Activated T-cell treated with anti-CD3 and anti-CD28 coated beads, Interleukin-2, amount 50 U/mL, for 48 hours (primary cell): ENCODE results near the gene EFCAB10.
A peak's percentile ranks its signal among the peaks of the same experiment; 100 is the strongest.

Experiments
- DNase-seq, 2 experiments: peaks; one replicate each; pipeline ENCODE4 v3.0.0-alpha.2; 2020

EFCAB10 gene

GRCh38 chr7:105596866-105597265, 15.6 kb upstream of the EFCAB10 start:
- no peak for DNase-seq

GRCh38 chr7:105594034-105594433, 12.7 kb upstream of the EFCAB10 start:
- no peak for DNase-seq

GRCh38 chr7:105591522-105591921, 10.2 kb upstream of the EFCAB10 start:
- DNase-seq, result no peak

GRCh38 chr7:105590793-105591192, 9.5 kb upstream of the EFCAB10 start:
- no peak for DNase-seq

- DNase-seq, result peak; percentile 56 to 68
Measured at GRCh38 chr7:105589356-105590077, 8.2 kb upstream of the EFCAB10 start.

- DNase-seq, result peak in 1 of 2 experiments; percentile 30
Measured at GRCh38 chr7:105587909-105588635, 6.8 kb upstream of the EFCAB10 start.

GRCh38 chr7:105585850-105586500, 4.7 kb upstream of the EFCAB10 start:
- DNase-seq, result no peak

GRCh38 chr7:105584165-105584564, 2.9 kb upstream of the EFCAB10 start:
- no peak for DNase-seq

GRCh38 chr7:105583061-105583460, 1.8 kb upstream of the EFCAB10 start:
- no peak for DNase-seq

GRCh38 chr7:105580022-105580740, 1.1 kb downstream of the EFCAB10 start:
- DNase-seq, result no peak

- DNase-seq, result no peak
Measured at GRCh38 chr7:105578496-105578895, 2.8 kb downstream of the EFCAB10 start.

GRCh38 chr7:105577251-105577650, 4.0 kb downstream of the EFCAB10 start:
- DNase-seq, result no peak

- no peak for DNase-seq
Measured at GRCh38 chr7:105571891-105572290, 9.4 kb downstream of the EFCAB10 start.

GRCh38 chr7:105567821-105568220, 13.5 kb downstream of the EFCAB10 start:
- DNase-seq, result no peak

GRCh38 chr7:105567024-105567423, 14.3 kb downstream of the EFCAB10 start:
- no peak for DNase-seq

GRCh38 chr7:105565190-105565589, 16.1 kb downstream of the EFCAB10 start:
- DNase-seq, result no peak

GRCh38 chr7:105559926-105560325, 21.4 kb downstream of the EFCAB10 start:
- DNase-seq, result no peak

- no peak for DNase-seq
Measured at GRCh38 chr7:105538339-105538738, 43.0 kb downstream of the EFCAB10 start.

- DNase-seq, result no peak
Measured at GRCh38 chr7:105532709-105533460, 48.4 kb downstream of the EFCAB10 start.

GRCh38 chr7:105531792-105532671, 49.3 kb downstream of the EFCAB10 start, which contains the start of gene RINT1:
Gene RINT1, plus strand, starts transcription at chr7:105532201. Its CDS starts 115 bp downstream, at chr7:105532316.
- DNase-seq, result peak; percentile 94 to 96

GRCh38 chr7:105530546-105530945, 50.7 kb downstream of the EFCAB10 start:
- DNase-seq, result no peak
